Airway epithelial cell (primary cell): Measurements from ENCODE around the gene ADCY7. TPM values are rescaled to one million over a fixed set of nuclear protein-coding genes. Genes with fewer than 3 reads are reported as not detected.

Source experiments
- total RNA-seq: library from RNA; depleted of rRNA; stranded (reverse); fragments of >200 nt; gene quantifications from 2 replicates; pipeline ENCODE4 v1.2.3, GENCODE V29; 2015

Gene ADCY7
- 22.9 and 33.1 TPM in 2 replicates for total RNA-seq

DNA sequence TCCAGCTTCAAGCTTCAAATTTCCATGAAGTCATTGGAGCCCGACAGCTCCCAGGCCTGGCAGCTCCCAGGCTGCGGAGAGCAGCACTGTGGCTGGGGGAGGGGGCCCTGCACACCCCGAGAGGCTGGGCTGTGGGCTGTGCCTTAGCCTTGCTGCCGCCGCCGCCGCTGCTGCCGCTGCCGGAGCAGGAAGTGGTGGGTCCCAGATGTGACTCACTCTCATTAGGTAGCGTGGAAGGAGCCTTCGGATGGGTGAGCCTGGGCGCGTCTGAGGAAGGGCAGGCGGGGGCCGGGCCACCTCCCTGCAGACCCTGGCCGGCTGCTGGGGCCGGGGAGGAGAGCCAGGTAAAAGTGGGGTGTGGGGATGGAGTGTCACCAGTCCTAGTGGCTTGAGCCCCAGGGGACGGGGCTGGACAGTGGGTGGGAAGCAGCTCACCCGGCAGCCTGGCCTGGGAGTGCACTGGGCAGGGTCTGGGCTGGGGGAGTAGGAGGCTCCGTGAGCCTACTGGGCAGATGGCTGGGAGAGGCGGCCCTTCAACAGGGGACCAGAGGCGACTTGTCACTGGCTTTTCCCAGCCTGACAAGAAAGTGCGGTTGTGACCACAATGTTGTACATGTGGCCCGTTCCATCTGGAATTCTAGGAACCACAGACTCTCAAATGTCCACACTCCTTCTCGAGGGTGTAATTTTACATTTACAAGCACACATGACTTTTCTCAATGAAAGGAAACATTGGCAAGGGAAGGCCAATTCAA is at the start of gene ADCY7:
ADCY7 (plus strand) TSS at position 215 of the 755 bp plus-strand sequence. CDS start 21,629 bp downstream, outside the sequence.

Other genes starting within 250 kb of the ADCY7 start
- gene CNEP1R1, start 241.3 kb upstream of the ADCY7 start, total RNA-seq: 12.6 and 15.4 TPM in 2 replicates
- 16.8 and 20.9 TPM in 2 replicates for gene HEATR3, start 200.6 kb upstream of the ADCY7 start, total RNA-seq
- gene TENT4B, start 113.2 kb upstream of the ADCY7 start, total RNA-seq: 3.9 and 8.6 TPM in 2 replicates
- gene BRD7, start 102.4 kb downstream of the ADCY7 start, total RNA-seq: 41.8 and 44.6 TPM in 2 replicates